AG09309 (cell line): Measurements from ENCODE around the gene KIAA0232.

Source experiments
- DNase-seq: peaks from one replicate; pipeline ENCODE4 v3.0.0-alpha.2; 2010; ENCODE audit warnings: low read depth
- H3K4me3 ChIP-seq: 2 replicates; pipeline ENCODE4 v1.5.1; 2011; ENCODE audit warnings: mild to moderate bottlenecking, low read depth, low read length, moderate library complexity; ENCODE audit not compliant: control insufficient read depth
- CTCF ChIP-seq: IDR thresholded peaks from 2 replicates; pipeline ENCODE4 v1.5.1; 2011; ENCODE audit warnings: mild to moderate bottlenecking, low read depth, low read length, inconsistent platforms; ENCODE audit not compliant: insufficient read depth, control insufficient read depth; ENCODE audit errors: missing control alignments

Gene KIAA0232

GRCh38 chr4:6845574-6845973 is 63.0 kb downstream of the KIAA0232 start:
- DNase-seq = no peak
- no peak for TF ChIP-seq CTCF
- no peak overlapping the region for H3K4me3 ChIP-seq

GRCh38 chr4:6847178-6847577 is 64.7 kb downstream of the KIAA0232 start:
- no peak for DNase-seq
- TF ChIP-seq CTCF = no peak
- no peak overlapping the region for H3K4me3 ChIP-seq

GRCh38 chr4:6848717-6849305 is 66.3 kb downstream of the KIAA0232 start:
- TF ChIP-seq CTCF = no peak
- H3K4me3 ChIP-seq = no peak overlapping the region
- DNase-seq = no peak

GRCh38 chr4:6849691-6850090 is 67.2 kb downstream of the KIAA0232 start:
- no peak for TF ChIP-seq CTCF
- no peak overlapping the region for H3K4me3 ChIP-seq
- DNase-seq = no peak

- H3K4me3 ChIP-seq = no peak overlapping the region
- DNase-seq = no peak
- no peak for TF ChIP-seq CTCF
Measured at GRCh38 chr4:6851431-6851830, 68.9 kb downstream of the KIAA0232 start.

GRCh38 chr4:6851962-6852361 is 69.4 kb downstream of the KIAA0232 start:
- DNase-seq = no peak
- no peak overlapping the region for H3K4me3 ChIP-seq
- TF ChIP-seq CTCF = no peak

GRCh38 chr4:6852582-6852981 is 70.1 kb downstream of the KIAA0232 start:
- no peak for DNase-seq
- no peak overlapping the region for H3K4me3 ChIP-seq
- no peak for TF ChIP-seq CTCF
